COLO829 (cell line): ENCODE data around the gene KRT31.
"Not testable (repeated sequence)": the region's sequence is repeated elsewhere in the genome, so short reads cannot be mapped to it uniquely, and the experiment has no call there.

Experiments
- DNase-seq: peaks from one replicate; pipeline ENCODE4 v3.0.0; 2012; ENCODE audit warnings: low spot score

Gene KRT31

DNA sequence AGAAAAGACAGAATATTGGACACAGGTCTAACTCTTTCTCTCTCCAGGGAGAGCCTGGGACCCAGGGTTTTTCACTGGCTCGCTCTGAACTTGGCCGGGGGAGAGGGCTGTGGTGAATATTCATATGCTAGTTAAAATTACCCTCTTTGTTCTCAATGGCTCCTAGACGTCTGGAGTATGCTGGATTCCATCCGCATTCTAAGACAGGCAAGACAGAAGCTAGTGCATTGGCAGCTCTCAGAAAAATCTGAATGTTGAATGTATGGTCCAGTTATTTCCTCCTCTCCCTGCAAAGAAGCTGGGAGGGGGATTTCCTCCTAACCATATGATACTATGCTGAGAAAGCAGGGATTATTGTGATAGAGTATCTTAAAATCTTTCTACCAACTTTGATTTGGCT, 9.7 kb downstream of the KRT31 start:
- DNase-seq: no peak

- DNase-seq: no peak
Measured at GRCh38 chr17:41386227-41386626, 11.2 kb downstream of the KRT31 start.

- no peak for DNase-seq
Measured at GRCh38 chr17:41383690-41384089, 13.7 kb downstream of the KRT31 start.

DNA sequence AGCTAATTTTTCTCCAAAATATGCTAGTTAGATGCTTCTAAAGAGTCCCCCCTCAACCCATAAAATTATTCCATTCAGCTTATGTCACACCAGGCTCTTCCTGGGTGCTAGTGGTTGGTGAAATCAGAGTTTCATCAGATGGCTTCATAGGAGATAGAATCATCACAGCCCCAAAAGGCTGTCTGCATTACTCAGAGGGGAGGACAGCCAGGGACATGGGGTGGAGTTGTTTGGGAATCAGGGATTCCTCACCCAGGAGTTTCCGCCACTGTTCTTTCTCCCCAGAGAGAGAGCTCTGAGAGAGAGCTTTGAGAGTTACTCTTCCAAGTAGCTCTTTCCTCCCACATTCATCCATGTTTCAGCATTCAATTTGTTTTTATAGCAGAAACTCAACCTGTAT, 15.0 kb downstream of the KRT31 start:
- no peak for DNase-seq

DNA sequence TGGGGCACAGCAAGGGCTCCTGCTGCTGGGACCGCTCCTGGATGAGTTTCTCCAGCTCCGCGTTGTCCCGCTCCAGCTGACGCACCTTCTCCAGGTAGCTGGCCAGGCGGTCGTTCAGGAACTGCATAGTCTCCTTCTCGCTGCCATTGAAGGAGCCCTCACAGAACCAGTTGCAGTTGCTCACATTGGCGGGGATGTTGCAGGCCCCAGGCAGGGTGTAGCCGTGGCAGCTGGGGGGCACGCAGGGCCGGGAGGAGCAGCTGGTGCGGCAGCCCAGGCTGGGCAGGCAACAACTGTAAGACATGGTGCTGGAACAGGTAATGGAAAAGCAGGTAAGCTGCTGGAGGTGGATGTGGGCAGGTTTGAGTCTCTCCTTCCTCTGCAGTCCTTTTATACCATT, 15.5 kb downstream of the KRT31 start, which contains the start of gene KRT34:
KRT34 (minus strand) TSS at position 364 of the 400 bp plus-strand sequence; CDS start at position 304, 60 bp downstream.
- DNase-seq: not testable (repeated sequence)

GRCh38 chr17:41380091-41380490, 17.3 kb downstream of the KRT31 start:
- DNase-seq: not testable (repeated sequence)

GRCh38 chr17:41377546-41377945, 19.9 kb downstream of the KRT31 start:
- DNase-seq: no peak

DNA sequence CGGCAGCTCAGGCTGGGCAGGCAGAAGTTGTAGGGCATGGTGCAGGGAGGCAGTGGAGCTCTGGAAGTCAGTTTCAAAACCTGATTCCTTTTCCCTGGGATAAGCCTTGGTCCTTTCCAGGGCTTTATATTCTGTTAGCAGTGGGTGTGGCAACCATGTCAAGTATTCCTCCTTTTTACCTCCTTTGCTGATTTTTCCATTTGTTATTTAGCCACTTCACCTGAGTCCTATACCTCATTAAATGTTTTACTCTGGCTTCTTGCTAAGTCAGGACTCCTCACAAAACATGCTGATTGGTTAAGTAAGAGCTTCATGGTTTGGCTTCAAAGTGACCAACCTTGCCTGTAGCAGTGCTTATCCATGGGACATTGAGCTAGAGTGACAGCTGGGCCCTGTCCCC, 27.7 kb downstream of the KRT31 start, which contains the start of gene KRT33B:
KRT33B (minus strand) TSS at position 101 of the 400 bp plus-strand sequence; CDS start at position 38, 63 bp downstream.
- DNase-seq: no peak

DNA sequence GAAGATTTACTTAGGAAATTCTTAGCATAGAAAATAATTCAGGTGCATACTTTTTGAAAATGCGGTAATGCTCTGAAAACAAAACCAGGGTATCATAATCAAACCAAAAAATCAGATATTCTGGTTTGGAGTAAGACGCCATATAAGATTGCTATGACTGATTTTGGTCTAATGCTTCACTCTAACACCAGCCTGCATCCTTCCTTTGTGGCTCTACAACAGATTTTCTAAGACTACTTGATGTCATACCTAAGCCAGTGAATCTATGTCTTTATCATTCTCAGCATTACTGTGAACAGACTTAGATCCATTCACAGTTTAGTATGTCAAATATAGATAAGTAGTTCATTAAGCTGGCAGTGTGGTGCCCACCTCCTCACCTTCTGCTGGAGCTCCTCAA, 28.4 kb downstream of the KRT31 start:
- no peak for DNase-seq

DNA sequence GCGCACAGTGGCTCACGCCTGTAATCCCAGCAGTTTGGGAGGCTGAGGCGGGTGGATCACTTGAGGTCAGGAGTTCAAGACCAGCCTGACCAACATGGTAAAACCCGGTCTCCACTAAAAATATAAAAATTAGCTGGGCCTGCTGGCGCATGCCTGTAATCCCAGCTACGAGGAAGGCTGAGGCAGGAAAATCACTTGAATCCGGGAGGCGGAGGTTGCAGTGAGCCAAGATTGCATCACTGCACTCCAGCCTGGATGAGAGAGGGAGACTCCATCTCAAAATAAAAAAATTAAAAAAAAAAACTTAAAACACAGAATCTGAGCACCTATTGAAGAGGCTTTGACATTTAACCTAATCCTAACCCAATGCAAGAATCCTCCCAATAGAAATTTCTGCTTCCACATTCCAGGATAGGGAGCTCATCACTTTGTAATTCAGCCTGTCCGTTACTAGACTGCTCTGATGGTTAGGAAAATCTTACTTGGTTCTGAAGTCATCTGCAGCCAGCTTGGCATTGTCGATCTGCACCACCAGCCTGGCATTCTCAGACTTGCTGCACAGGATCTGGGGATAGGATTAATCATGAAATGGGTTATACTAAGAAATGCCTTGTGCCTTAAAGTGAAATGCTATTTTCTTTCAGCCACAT, 29.9 kb downstream of the KRT31 start:
- DNase-seq: no peak

DNA sequence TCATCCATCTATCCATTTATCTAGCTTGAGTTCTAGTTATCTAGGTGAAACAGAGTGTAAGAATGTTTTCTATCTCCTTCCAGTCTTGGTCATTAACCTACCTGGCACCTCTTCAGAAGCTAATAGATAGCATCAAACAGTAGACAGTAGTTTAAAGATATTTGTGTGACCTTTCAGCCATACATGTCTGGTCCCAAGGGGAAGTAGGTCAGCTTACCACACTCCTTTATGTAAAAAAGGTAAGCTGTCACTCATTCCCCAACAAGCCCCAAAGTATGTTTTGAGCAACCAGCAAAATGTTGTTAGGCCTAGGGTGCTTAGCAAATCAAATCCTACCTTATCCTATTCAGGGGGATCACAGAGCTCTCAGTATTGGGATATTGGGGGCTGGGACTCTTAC, 31.3 kb downstream of the KRT31 start:
- DNase-seq: no peak

- DNase-seq: no peak
Measured at GRCh38 chr17:41363881-41364280, 33.5 kb downstream of the KRT31 start.

- DNase-seq: no peak
Measured at GRCh38 chr17:41360296-41360995, 37.0 kb downstream of the KRT31 start.

GRCh38 chr17:41354536-41354935, 42.9 kb downstream of the KRT31 start:
- DNase-seq: no peak

DNA sequence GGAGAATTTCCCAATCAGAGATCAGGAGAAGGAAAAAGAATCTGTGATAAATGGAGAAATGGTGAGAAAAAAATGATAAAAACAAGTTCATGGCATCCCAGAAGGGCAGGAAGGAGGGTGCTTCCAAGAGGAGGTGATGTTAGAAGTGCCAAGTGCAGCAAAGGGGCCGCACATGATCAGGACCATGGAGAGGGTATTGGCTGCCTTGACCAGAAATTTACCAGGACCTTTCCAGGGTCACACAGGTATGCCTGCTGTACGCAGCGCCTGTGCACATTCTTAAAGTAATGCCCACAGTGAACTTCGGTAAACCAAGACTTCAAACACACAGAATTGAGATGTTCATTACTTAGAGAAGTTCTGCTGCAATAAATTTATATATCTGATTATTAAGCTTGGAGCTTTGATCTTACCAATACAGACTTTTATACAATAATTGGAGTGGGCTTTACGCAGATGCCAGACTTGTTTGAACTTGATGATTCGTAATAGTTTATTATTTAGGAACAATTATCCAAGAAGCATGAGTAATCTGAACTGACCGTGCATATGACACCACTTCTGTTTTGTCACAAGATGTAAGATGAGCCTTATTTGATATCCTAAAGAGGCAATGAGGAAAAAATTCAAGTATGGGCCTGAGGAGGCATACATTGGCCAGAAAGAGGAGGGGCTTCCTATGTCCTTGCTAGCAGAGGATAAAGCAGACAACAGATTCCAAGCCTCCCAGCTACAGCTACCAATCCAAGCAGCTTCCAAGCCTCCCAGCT, 44.6 kb downstream of the KRT31 start:
- no peak for DNase-seq

GRCh38 chr17:41351177-41351576, 46.2 kb downstream of the KRT31 start:
- DNase-seq: no peak

- DNase-seq: not testable (repeated sequence)
Measured at GRCh38 chr17:41350381-41350878, 47.0 kb downstream of the KRT31 start, which contains the start of gene KRT33A. TSS of gene KRT33A (minus strand) at chr17:41350828. CDS start at chr17:41350767, 61 bp downstream.

- DNase-seq: no peak
Measured at GRCh38 chr17:41347869-41348760, 49.3 kb downstream of the KRT31 start.

DNA sequence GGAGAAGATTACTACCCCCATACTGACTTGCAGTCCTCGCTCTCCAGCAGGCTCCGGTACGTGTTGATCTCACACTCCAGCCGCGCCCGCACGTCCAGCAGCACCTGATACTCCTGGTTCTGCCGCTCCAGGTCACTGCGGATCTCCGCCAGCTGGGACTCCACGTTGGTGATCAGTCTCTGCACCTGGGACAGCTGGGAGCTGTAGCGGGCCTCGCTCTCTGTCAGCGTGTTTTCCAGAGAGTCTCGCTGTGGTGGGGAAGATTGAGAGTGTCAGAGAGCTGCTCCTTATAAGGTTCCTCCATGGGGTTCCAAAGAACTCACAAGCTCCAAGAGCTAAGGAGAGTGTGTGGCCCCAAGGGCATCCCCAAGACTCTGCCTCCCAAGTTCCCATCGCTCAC, 51.0 kb downstream of the KRT31 start:
- DNase-seq: not testable (repeated sequence)

DNA sequence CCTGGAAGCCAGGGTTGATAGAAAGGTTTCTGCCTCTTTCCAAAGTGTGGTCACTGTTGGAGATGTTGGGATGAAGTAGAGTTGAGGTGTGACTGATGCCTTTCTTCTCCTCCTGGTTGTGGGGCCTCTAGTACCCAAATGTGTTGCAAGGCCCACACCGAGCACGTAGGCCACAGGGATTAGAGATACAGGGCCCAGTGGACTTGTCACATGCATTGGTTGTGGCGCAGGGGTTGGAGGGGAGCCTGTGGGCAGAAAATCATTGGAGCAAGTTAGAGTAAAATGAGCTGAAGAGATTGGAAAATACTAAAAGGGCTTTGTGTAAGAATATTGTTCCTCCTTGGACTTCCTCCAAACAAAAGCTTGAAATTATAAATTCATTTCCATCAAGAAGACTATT, 51.4 kb downstream of the KRT31 start:
- DNase-seq: peak; percentile 28
